Peyer's patch (tissue), 4 donors: ENCODE data around the gene ARFGEF2. TPM values are rescaled to one million over a fixed set of nuclear protein-coding genes. Genes with fewer than 3 reads are reported as not detected.

ENCODE experiments used
- DNase-seq, 3 donors: peaks; one replicate each; pipeline ENCODE4 v3.0.0-alpha.2; 2017 to 2019
- H3K27ac ChIP-seq, 4 donors: fragments of 200-600 bp; sonication (generic); one replicate each; pipeline ENCODE4 v1.5.1; 2016 to 2019
- H3K27me3 ChIP-seq, 2 donors: fragments of 200-600 bp; sonication (generic); one replicate each; pipeline ENCODE4 v1.5.1; 2019
- H3K36me3 ChIP-seq, 3 donors: fragments of 200-600 bp; sonication (generic); one replicate each; pipeline ENCODE4 v1.5.1; 2016 to 2019
- H3K4me1 ChIP-seq, 4 donors: fragments of 200-600 bp; sonication (generic); one replicate each; pipeline ENCODE4 v1.5.1; 2016 to 2019
- H3K4me3 ChIP-seq, 4 donors: fragments of 200-600 bp; sonication (generic); 1 replicate in 3 of 4; 2 replicates in 1 of 4; pipeline ENCODE4 v1.5.1; 2016 to 2019; ENCODE audit warnings: mild to moderate bottlenecking in 1 of 4
- H3K9me3 ChIP-seq, 4 donors: fragments of 200-600 bp; sonication (generic); one replicate each; pipeline ENCODE4 v1.5.1; 2016 to 2019; ENCODE audit warnings: mild to moderate bottlenecking in 1 of 4
- CTCF ChIP-seq, 6 experiments: fragments of 450-650 bp in 4 of 6; fragments of 200-600 bp in 2 of 6; sonication (generic) in 1 of 6; IDR thresholded peaks; one replicate each; pipeline ENCODE4 v1.5.1; 2017 to 2019; ENCODE audit warnings: antibody characterized with exemption in 6 of 6, mild to moderate bottlenecking in 3 of 6, moderate library complexity in 1 of 6
- POLR2A ChIP-seq, 2 donors: fragments of 450-650 bp; IDR thresholded peaks; one replicate each; pipeline ENCODE4 v1.5.1; 2017; ENCODE audit warnings: antibody characterized with exemption in 2 of 2, mild to moderate bottlenecking in 2 of 2, moderate library complexity in 2 of 2
- total RNA-seq, 4 donors: library from RNA; depleted of rRNA; stranded (reverse); fragments of >200 nt; gene quantifications; one replicate each; pipeline ENCODE4 v1.1.0, GENCODE V29; 2016

Gene ARFGEF2
- total RNA-seq, 4 donors from 2014 or later: 38.0 to 170 (median 43.4) TPM

- TF ChIP-seq CTCF (IDR thresholded peaks at IDR 0.05) (no peak), POLR2A (IDR thresholded peaks at IDR 0.05) (no peak)
- H3K4me3 ChIP-seq: no peak overlapping the region
- H3K9me3 ChIP-seq: no peaks in the 10 kb centered on the region
- no peak overlapping the region for H3K27ac ChIP-seq
- DNase-seq: no peak
- H3K36me3 ChIP-seq: peaks cover 0 to 75% (median 0%) of the 10 kb centered on the region in 3 donors
- H3K4me1 ChIP-seq: no peaks in the 10 kb centered on the region
- H3K27me3 ChIP-seq: no peaks in the 10 kb centered on the region
Observed at GRCh38 chr20:48983423-48984400, 62.2 kb downstream of the ARFGEF2 start.

- H3K4me1 ChIP-seq: no peaks in the 10 kb centered on the region
- no peaks in the 10 kb centered on the region for H3K9me3 ChIP-seq
- peaks cover 0 to 85% (median 2%) of the 10 kb centered on the region in 3 donors for H3K36me3 ChIP-seq
- H3K4me3 ChIP-seq: no peak overlapping the region
- TF ChIP-seq CTCF (IDR thresholded peaks at IDR 0.05) (no peak), POLR2A (IDR thresholded peaks at IDR 0.05) (no peak)
- no peaks in the 10 kb centered on the region for H3K27me3 ChIP-seq
- no peak overlapping the region for H3K27ac ChIP-seq
- DNase-seq: no peak
Observed at GRCh38 chr20:48984575-48985219, 63.2 kb downstream of the ARFGEF2 start.

- Histone ChIP-seq H3K27ac (no peak overlapping the region), H3K36me3 (peaks cover 0 to 100% (median 2%) of the 10 kb centered on the region in 3 donors), H3K4me3 (no peak overlapping the region), H3K27me3 (no peaks in the 10 kb centered on the region), H3K4me1 (no peaks in the 10 kb centered on the region), H3K9me3 (no peaks in the 10 kb centered on the region)
- TF ChIP-seq CTCF (IDR thresholded peaks at IDR 0.05) (peak in 3 of 6 experiments; percentile 9 to 21 (median 11)), POLR2A (IDR thresholded peaks at IDR 0.05) (no peak)
- DNase-seq: no peak
Observed at GRCh38 chr20:48986899-48987298, 65.4 kb downstream of the ARFGEF2 start.

- H3K36me3 ChIP-seq: peaks cover 0 to 100% (median 2%) of the 10 kb centered on the region in 3 donors
- DNase-seq: no peak
- no peaks in the 10 kb centered on the region for H3K9me3 ChIP-seq
- H3K27ac ChIP-seq: no peak overlapping the region
- no peak overlapping the region for H3K4me3 ChIP-seq
- TF ChIP-seq CTCF (IDR thresholded peaks at IDR 0.05) (no peak), POLR2A (IDR thresholded peaks at IDR 0.05) (no peak)
- no peaks in the 10 kb centered on the region for H3K4me1 ChIP-seq
- no peaks in the 10 kb centered on the region for H3K27me3 ChIP-seq
Observed at GRCh38 chr20:48990467-48990866, 69.0 kb downstream of the ARFGEF2 start.

- H3K36me3 ChIP-seq: peaks cover 0 to 98% (median 0%) of the 10 kb centered on the region in 3 donors
- no peak overlapping the region for H3K27ac ChIP-seq
Observed at GRCh38 chr20:48995589-48995988, 74.1 kb downstream of the ARFGEF2 start.

More at GRCh38 chr20:48995589-48995988, 74.1 kb downstream of the ARFGEF2 start:
- Histone ChIP-seq H3K27me3 (no peaks in the 10 kb centered on the region), H3K4me1 (no peaks in the 10 kb centered on the region), H3K9me3 (no peaks in the 10 kb centered on the region), H3K4me3 (no peak overlapping the region)
- no peak for DNase-seq
- TF ChIP-seq POLR2A (IDR thresholded peaks at IDR 0.05) (no peak), CTCF (IDR thresholded peaks at IDR 0.05) (no peak)
